ENCODE measurements around the gene RTKN. TPM values are rescaled to one million over a fixed set of nuclear protein-coding genes. Genes with fewer than 3 reads are reported as not detected.

RTKN gene
- total and polyA plus RNA-seq, 2 of the 13 experiments (the other 11 are each of a cell fraction or from before 2014, with no cell fraction given): 159 to 166 TPM

DNA sequence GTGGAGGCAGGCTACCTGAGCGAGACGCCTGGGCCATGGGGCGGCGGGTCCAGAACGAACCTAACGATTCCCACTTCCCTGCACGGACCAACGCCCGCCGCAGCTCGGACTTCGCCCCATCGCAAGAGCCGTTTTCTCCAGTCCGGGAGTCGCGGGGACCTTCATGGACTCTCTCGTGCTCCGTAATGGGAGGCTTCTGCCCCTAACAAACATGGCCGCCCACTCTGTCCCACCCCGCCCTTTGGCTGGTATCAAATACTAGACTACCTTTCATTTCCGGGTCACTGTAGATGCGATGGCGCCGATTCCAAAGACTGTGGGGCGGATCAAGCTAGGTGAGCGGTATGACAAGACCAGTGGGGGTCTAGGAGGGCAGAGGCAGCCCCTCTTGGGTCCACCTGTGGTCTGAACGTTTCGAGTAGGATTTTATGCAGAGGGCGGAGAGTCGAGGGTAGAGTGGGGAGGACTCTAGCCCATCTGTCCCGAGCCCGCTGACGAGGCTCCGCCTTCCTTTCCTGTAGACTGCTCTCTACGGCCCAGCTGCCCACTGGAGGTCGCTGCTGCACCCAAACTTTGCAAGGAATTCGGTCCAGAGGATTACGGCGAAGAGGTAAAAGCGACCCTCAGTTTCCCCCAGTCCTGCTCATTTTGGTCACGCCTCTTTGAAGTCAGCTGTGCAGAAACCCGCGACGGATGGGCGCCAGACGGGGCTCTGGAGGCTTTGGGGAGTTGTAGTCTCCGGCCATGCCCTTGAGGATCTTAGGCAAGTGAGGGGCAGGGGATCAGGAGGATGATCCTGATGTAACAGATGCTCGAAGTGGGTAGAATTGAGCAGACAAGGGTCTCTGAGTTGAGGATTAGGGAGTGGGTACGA lies 41.3 kb upstream of the RTKN start, which contains the start of the genes CCDC142 and TTC31 (continued):
- TF ChIP-seq, protein P1, sequence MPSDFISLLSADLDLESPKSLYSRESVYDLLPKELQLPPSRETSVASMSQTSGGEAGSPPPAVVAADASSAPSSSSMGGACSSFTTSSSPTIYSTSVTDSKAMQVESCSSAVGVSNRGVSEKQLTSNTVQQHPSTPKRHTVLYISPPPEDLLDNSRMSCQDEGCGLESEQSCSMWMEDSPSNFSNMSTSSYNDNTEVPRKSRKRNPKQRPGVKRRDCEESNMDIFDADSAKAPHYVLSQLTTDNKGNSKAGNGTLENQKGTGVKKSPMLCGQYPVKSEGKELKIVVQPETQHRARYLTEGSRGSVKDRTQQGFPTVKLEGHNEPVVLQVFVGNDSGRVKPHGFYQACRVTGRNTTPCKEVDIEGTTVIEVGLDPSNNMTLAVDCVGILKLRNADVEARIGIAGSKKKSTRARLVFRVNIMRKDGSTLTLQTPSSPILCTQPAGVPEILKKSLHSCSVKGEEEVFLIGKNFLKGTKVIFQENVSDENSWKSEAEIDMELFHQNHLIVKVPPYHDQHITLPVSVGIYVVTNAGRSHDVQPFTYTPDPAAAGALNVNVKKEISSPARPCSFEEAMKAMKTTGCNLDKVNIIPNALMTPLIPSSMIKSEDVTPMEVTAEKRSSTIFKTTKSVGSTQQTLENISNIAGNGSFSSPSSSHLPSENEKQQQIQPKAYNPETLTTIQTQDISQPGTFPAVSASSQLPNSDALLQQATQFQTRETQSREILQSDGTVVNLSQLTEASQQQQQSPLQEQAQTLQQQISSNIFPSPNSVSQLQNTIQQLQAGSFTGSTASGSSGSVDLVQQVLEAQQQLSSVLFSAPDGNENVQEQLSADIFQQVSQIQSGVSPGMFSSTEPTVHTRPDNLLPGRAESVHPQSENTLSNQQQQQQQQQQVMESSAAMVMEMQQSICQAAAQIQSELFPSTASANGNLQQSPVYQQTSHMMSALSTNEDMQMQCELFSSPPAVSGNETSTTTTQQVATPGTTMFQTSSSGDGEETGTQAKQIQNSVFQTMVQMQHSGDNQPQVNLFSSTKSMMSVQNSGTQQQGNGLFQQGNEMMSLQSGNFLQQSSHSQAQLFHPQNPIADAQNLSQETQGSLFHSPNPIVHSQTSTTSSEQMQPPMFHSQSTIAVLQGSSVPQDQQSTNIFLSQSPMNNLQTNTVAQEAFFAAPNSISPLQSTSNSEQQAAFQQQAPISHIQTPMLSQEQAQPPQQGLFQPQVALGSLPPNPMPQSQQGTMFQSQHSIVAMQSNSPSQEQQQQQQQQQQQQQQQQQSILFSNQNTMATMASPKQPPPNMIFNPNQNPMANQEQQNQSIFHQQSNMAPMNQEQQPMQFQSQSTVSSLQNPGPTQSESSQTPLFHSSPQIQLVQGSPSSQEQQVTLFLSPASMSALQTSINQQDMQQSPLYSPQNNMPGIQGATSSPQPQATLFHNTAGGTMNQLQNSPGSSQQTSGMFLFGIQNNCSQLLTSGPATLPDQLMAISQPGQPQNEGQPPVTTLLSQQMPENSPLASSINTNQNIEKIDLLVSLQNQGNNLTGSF (CRISPR knock-in tag; IDR thresholded peaks at IDR 0.05): peak; percentile 43; the same call in 1 of the 2 replicates
- TF ChIP-seq PRMT3 (CRISPR knock-in tag; IDR thresholded peaks at IDR 0.05; ENCODE audit: borderline replicate concordance, low read depth): peak; percentile 79; the same call in 1 of the 2 replicates
- peak; percentile 93; the same call in 1 of the 2 replicates for TF ChIP-seq ZFP82 (CRISPR knock-in tag; IDR thresholded peaks at IDR 0.05; ENCODE audit: borderline replicate concordance)
- TF ChIP-seq ZNF749 (CRISPR knock-in tag; IDR thresholded peaks at IDR 0.05; ENCODE audit: borderline replicate concordance): no peak; the same call in none of the 2 replicates
- TF ChIP-seq, protein P2, sequence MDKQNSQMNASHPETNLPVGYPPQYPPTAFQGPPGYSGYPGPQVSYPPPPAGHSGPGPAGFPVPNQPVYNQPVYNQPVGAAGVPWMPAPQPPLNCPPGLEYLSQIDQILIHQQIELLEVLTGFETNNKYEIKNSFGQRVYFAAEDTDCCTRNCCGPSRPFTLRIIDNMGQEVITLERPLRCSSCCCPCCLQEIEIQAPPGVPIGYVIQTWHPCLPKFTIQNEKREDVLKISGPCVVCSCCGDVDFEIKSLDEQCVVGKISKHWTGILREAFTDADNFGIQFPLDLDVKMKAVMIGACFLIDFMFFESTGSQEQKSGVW (CRISPR knock-in tag; IDR thresholded peaks at IDR 0.05; ENCODE audit: borderline replicate concordance): no peak
- TF ChIP-seq GTF2F1 (IDR thresholded peaks at IDR 0.05; ENCODE audit: low read length): 0 out of 2 replicates have a peak, but pooled peaks have one; percentile 52
- TF ChIP-seq, protein P3, sequence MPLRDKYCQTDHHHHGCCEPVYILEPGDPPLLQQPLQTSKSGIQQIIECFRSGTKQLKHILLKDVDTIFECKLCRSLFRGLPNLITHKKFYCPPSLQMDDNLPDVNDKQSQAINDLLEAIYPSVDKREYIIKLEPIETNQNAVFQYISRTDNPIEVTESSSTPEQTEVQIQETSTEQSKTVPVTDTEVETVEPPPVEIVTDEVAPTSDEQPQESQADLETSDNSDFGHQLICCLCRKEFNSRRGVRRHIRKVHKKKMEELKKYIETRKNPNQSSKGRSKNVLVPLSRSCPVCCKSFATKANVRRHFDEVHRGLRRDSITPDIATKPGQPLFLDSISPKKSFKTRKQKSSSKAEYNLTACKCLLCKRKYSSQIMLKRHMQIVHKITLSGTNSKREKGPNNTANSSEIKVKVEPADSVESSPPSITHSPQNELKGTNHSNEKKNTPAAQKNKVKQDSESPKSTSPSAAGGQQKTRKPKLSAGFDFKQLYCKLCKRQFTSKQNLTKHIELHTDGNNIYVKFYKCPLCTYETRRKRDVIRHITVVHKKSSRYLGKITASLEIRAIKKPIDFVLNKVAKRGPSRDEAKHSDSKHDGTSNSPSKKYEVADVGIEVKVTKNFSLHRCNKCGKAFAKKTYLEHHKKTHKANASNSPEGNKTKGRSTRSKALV (CRISPR knock-in tag; IDR thresholded peaks at IDR 0.05): peak; percentile 19; the same call in 1 of the 2 replicates
- peak; percentile 90 for TF ChIP-seq ELF1 (CRISPR knock-in tag; IDR thresholded peaks at IDR 0.05)
- TF ChIP-seq RARA (CRISPR knock-in tag; IDR thresholded peaks at IDR 0.05): peak; percentile 36
- TF ChIP-seq, protein P4, sequence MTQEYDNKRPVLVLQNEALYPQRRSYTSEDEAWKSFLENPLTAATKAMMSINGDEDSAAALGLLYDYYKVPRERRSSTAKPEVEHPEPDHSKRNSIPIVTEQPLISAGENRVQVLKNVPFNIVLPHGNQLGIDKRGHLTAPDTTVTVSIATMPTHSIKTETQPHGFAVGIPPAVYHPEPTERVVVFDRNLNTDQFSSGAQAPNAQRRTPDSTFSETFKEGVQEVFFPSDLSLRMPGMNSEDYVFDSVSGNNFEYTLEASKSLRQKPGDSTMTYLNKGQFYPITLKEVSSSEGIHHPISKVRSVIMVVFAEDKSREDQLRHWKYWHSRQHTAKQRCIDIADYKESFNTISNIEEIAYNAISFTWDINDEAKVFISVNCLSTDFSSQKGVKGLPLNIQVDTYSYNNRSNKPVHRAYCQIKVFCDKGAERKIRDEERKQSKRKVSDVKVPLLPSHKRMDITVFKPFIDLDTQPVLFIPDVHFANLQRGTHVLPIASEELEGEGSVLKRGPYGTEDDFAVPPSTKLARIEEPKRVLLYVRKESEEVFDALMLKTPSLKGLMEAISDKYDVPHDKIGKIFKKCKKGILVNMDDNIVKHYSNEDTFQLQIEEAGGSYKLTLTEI (CRISPR knock-in tag; conservative IDR thresholded peaks at IDR 0.05): no peak
- TF ChIP-seq, protein P5, sequence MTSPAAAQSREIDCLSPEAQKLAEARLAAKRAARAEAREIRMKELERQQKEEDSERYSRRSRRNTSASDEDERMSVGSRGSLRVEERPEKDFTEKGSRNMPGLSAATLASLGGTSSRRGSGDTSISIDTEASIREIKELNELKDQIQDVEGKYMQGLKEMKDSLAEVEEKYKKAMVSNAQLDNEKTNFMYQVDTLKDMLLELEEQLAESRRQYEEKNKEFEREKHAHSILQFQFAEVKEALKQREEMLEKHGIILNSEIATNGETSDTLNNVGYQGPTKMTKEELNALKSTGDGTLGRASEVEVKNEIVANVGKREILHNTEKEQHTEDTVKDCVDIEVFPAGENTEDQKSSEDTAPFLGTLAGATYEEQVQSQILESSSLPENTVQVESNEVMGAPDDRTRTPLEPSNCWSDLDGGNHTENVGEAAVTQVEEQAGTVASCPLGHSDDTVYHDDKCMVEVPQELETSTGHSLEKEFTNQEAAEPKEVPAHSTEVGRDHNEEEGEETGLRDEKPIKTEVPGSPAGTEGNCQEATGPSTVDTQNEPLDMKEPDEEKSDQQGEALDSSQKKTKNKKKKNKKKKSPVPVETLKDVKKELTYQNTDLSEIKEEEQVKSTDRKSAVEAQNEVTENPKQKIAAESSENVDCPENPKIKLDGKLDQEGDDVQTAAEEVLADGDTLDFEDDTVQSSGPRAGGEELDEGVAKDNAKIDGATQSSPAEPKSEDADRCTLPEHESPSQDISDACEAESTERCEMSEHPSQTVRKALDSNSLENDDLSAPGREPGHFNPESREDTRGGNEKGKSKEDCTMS (CRISPR knock-in tag; conservative IDR thresholded peaks at IDR 0.05): no peak
- TF ChIP-seq ISL2 (CRISPR knock-in tag; IDR thresholded peaks at IDR 0.05): peak; percentile 50; the same call in 1 of the 2 replicates
- peak; percentile 64; the same call in 1 of the 2 replicates for TF ChIP-seq ZNF878 (CRISPR knock-in tag; IDR thresholded peaks at IDR 0.05)
- no peak; the same call in 1 of the 2 replicates for TF ChIP-seq RARG (CRISPR knock-in tag; IDR thresholded peaks at IDR 0.05; ENCODE audit: low read depth)
- TF ChIP-seq MATR3 (CRISPR knock-in tag; IDR thresholded peaks at IDR 0.05): no peak
